HL-60/S4 treated with phorbol 12-myristate 13-acetate at 8.2 ng/mL for 4 days and 3 days (cell line): Measurements from ENCODE around the gene PRKCI.
"Not testable (repeated sequence)": the region's sequence is repeated elsewhere in the genome, so short reads cannot be mapped to it uniquely, and the experiment has no call there.

Experiments used
- in situ Hi-C: fragments of 300-500 bp; cut with MboI; formaldehyde crosslinking; loops from 2 replicates; pipeline ENCODE4 v1.15.0; 2022; ENCODE audit warnings: low sequenced_read_pairs

Gene PRKCI

DNA sequence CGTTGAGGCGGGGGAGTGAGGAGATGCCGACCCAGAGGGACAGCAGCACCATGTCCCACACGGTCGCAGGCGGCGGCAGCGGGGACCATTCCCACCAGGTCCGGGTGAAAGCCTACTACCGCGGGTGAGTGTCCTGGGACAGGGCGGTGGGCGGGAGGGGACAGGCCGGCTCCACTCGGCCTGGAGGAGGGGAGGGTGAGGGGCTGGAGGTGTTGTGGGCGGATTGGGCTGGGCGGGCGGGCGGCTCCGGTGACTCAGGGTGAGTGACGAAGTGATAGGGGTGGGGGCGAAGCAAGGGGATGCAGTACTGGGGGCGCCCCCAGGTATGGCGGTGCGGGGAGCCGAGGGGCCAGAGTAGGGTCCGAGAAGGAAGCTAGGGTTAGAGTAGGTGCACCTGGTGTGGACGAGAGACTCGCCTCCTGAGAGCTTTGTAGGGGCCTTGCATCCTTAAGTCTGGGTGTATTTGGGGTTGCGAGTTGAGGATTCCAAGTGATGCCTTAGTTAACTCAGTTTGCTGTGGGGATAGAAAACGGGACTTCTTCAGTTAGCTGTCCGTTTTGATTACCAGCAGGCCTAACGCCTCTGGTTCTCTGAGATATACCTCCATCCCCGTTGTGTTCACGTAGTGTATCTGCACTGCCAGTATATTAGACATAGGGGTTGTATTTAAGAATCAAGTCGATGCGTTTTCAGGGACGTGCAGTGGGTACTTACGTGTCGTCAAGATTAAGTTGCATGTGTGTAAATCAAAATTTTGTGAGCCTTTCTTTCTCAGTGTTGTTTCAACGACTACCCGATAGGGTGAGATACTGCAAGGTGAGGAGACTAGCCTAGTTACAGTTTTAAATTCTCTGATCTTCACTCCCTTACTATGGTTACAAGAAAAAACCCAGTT, 670 bp downstream of the PRKCI start:
- in situ Hi-C loops = no loop called here

DNA sequence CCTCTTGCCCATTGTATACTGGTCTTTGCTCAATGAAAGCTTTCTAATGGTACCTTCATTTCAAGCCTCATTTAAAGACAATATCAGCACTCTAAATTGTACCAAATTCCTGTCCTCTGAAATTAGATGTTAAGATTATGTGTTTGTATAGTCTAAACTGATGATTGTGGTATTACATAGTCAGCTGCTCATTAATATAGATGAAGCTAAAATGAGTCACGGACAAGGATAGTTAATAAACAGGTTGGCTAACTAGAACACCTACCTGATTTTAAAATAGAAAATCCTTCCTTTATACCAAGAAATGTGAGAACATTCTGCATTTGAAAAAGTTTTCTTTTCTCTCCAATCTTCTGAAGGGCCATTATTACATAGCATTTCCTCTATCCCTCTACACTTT, 2.9 kb downstream of the PRKCI start:
- in situ Hi-C loops = no loop called here

DNA sequence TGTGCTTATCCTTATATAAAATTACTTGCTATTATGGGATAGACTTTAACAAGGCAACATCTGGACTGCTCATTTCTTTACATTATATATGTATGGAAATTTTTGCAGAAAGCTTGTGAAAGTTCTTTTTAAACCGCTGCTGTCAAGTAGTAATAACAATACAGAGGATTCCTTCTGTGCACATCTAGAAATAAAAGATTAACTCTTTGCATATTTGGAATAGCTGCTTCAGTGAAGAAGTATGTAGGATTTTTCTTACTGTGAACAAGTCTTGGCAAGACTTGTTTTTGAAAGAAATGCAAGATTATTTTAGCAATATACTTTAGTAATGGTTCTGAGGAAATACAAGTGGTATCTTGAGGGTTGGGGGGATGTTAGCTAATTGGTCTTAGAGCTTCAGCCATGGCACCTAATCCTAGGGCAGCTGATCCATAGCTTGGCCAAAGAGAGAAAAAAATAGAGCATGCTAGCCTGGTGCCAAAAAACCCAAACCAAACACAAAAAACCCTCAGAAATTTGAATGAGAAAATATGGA, 4.3 kb downstream of the PRKCI start:
- in situ Hi-C loops = no loop called here

DNA sequence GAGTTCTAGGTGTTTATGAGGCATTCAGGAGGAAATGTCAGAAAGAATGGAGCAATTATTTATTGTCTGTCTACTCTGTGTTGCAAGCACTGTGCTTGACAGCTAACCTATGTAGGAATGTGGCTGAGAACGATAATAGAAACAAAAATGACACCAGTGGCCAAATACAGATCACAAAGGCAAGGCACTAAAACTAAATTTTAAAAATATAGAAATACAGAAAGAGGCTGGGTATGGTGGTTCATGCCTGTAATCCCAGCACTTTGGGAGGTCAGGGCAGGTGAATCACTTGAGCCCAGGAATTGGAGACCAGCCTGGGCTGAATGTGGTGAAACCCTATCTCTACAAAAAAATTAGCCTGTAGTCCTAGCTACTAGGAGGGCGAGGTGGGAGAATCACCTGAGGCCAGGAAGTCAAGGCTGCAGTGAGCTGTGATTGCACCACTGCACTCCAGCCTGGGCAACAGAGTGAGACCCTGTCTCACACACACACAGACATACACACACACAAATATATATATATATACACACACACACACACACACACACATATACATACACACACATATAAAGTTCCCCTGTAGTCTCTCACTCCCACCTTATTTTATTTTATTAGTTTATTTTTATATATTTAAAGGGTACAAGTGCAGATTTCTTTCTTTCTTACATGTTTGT, 6.0 kb downstream of the PRKCI start:
- in situ Hi-C loops = no loop called here

DNA sequence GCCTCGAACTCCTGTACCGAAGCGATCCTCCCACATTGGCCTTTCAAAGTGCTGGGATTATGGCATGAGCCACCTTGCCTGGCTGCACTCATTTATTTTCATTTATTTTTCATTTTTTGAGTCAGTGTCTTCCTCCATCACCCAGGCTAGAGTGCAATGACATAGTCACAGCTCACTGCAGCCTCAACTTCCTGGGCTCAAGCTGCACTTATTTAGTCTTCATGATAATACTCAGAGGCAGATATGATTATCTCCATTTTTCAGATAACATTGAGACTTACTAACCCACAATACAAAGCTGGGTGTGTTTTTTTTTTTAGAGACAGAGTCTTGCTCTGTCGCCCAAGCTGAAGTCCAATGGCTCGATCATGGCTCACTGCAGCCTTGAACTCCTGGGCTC, 10.0 kb downstream of the PRKCI start:
- in situ Hi-C loops = no loop called here

DNA sequence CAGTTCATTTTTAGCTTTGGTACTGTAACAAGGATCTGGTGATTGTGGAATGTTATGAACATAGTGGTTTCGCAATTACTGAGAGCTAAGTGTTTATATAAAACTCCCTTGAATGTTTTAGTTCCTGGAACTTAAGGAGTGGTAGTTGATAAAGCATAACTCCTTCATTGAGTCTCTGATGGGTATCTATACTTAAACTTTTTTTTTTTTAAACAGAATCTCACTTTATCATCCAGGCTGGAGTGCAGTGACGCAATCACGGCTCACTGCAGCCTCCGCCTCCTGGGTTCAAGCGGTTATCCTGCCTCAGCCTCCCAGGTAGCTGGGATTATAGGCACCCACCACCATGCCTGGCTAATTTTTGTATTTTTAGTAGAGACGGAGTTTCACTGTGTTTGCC, 11.3 kb downstream of the PRKCI start:
- in situ Hi-C loops = no loop called here

DNA sequence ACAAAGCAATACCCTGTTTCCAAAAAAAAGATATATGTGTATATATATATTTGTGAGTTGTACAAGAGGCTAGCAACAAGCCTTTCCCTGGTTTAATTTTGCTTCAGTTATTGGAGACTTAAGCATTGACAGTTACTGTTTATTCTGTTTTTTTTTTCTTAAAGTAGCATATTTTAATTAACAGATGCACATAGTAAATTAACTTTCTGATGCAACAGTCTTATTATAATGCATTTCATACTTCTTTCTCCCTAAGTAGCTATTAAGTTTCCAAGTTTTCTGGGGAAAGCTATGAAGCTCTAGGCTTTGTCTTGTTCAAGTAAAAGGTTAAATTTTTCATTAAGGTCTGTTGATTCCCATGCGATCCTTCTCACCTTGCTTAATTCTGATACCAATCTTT, 17.9 kb downstream of the PRKCI start:
- in situ Hi-C loops = no loop called here

DNA sequence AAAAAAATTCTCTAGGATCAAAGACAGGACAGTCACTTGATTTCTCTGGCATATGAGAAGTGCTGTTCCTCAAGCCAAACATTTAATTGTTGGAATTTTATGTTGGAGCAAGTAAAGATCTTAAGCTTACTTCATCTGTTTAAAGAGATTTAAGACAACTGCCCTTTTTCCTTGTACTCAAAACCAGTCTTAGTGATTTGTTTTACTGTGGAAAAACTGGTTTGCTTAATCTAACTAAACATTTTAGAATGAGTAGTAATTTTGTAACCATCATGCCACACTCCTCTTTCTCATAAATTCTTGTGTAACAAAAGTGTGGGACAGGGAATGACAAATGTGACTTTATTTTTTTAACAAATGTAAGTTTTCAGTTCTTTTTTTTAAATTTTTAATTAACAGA, 18.4 kb downstream of the PRKCI start:
- in situ Hi-C loops = no loop called here

DNA sequence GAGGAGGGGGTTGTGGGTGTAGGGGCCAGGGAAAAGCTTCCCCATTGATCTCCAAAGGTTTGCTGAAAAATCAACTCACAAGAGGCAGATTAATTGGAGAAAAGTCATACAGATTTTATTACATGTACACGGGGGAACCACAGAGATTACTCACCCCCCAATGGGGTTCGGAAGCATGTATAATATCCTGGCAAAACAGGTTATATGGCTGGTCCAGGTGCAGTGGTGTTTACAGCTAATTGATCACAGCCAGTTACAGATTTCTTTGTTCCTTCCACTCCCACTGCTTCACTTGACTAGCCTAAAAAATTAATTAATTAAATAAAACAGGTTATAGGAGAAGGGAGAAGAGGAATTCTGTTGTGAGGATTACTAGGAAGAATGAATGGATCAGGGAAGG, 22.4 kb downstream of the PRKCI start:
- in situ Hi-C loops = no loop called here

DNA sequence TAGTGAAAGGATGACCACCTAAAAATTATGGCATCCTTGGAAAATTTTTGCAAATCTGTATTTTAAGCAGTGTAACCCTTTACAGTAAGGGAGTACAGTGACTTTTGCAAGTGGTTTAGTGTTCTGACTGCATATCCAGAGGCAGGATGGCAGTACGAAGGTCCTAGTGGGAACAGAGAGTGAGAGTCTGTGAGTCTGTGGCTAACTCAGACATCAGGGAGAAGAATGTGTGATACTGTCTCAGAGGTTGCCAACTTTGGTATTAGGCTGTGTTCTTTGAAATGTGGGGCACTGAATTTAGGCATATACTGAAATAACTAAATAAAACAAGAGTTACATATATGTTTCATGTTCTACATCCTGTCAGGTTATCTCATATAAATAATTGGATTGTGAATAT, 25.7 kb downstream of the PRKCI start:
- in situ Hi-C loops = no loop called here

DNA sequence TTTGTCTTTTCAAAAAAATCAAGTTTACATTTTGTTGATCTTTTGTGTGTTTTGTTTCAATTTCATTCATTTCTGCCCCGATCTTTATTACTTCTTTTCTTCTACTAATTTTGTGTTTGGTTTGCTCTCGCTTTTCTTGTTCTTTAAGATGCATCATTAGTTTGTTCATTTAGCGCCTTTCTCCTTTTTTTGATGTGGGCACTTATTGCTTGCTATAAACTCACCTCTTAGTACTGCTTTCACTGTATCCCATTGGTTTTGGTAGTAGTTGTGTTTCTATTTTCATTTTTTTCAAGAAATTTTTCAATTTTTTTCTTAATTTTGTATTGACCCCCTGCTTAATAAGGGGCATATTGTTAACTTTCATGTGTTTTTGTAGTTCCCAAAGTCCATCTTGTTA, 34.4 kb downstream of the PRKCI start:
- in situ Hi-C loops = no loop called here

DNA sequence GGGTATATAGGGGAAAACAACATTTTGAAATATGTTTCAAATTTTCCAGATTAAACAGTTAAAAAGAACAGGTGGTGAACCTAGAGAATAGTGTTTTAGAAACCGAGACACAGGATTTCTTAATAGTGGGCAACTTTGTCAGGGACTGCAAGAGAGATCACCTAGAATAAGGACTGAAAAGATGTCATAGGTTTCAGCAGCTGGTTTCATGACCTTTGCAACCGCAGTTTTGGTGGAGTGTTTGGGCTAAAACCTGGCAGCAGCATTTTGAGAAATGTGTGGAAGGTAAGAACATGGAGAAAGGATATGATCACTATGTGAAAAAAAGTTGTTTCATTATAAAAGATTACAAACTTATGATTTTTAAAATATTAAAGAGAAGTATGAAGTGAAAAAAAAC, 34.9 kb downstream of the PRKCI start:
- in situ Hi-C loops = no loop called here

DNA sequence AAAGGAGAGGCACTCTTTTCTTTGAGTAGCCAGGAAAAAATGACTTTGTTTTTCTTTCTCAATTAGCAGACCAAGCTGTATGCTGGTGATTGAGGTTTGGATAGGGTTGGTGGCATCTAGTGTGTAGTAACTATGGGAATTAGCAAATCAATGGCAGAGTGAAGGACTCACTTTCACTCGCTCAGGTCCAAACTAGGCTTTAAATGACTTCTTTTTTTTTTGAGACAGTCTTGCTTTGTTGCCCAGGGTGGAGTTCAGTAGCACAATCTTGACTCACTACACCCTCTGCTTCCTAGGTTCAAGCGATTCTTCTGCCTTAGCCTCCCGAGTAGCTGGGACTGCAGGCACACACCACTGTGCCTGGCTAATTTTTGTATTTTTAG, 35.9 kb downstream of the PRKCI start:
- in situ Hi-C loops = no loop called here

DNA sequence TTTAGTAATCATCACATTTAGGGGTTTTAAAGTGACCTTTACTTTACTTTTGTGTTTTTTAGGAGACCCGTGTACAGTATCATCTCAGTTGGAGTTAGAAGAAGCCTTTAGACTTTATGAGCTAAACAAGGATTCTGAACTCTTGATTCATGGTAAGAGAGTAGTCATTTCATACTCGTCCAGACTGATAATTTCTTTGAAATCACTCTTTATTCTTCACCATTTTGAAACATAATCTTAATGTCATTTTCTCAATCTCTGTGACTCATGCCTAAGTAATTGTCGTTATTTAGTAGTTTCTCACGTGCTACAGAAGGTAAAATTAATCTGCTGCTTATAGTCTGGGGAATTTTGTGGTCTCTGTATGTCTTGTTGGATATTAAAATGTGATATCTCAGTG, 37.7 kb downstream of the PRKCI start:
- in situ Hi-C loops = no loop called here

DNA sequence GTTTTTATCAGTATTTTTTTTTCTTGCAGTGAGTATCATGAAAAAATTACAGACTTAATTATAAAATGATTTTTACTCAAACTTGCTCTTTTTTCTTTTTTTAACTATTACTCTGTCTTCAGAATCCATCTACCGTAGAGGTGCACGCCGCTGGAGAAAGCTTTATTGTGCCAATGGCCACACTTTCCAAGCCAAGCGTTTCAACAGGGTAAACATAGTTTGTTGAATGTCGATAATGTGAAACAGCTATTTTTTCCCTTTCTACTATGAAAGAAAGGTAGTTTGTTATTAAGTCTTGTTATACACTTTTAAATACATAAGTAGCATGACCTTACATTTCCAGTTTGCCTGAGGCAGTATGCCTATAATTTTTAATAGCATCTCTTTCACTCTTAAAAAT, 45.6 kb downstream of the PRKCI start:
- in situ Hi-C loops = no loop called here

DNA sequence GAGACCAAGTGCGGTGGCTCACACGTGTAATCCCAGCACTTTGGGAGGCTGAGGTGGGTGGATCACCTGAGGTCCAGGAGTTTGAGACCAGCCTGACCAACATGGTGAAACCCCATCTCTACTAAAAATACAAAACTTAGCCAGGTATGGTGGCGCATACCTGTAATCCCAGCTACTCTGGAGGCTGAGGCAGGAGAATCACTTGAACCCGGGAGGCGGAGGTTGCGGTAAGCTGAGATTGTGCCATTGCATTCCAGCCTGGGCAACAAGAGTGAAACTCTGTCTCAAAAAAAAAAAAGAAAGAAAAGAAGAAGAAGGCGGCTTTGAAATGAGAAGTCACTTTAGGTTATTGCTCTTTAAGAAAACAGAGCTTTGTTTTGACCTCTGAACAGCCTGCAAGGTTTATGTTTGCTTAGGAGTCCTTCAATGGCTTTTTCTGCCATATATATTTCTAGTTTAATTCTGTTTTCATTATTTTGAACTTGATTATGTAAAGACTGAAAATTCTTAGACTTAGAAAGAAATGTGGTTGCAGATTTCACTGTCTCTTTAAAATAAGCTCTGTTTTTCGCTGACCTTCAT, 47.5 kb downstream of the PRKCI start:
- in situ Hi-C loops = not testable (repeated sequence)

DNA sequence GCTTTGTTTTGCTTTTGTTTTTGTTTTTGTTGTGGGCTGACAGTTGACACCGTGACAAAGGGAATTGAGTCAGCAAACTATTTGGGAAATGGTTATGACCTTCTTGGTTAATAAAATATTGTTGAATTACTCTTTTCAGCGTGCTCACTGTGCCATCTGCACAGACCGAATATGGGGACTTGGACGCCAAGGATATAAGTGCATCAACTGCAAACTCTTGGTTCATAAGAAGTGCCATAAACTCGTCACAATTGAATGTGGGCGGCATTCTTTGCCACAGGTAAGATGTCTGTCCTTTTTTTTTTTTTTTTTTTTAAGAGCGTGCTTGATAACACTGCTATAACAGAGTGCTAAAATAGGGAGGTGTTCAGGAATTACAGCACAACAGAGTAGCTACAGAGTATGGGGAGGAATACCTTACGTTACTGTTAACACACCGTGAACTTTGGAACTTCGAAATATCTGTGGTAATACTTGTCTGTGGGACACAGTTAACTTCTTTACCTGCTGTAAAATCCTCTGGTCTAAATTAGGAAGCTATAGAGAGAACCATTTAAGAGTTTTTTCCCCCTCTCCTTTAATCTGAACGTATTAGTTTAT, 48.2 kb downstream of the PRKCI start:
- in situ Hi-C loops = no loop called here

DNA sequence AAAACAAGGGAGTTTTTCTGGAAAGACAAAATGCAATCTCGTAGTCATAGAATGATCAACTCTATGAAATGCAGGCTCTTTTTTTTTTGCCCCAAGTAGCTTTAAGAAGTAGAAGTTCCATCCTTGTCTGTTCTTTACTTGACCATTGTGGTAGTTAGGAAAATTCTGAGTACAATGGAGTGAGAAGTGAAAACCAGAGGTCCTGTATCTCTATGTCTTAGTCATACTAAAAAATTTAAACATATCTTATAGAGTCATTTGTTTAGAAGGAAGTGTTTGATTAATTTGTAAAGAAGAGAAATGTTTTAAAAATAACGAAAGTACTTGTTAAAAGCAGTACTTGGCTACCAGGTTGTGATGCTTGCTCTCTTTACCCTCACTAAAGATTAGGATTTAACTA, 52.4 kb downstream of the PRKCI start:
- in situ Hi-C loops = no loop called here

DNA sequence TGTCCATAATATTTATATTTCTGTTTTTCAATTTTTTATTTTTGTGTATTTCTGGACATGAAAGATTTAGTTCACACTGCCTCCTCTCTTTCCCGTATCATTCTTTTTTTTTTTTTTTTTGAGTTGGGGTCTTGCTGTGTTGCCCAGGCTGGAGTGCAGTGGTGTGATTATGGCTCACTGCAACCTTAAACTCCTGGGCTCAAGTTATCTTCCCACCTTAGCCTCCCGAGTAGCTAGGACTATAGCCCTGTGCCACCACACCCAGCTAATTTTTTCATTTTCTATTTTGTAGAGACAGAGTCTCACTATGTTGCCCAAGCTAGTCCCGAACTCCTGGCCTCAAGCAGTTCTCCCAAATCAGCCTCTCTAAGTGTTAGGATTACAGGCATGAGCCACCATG, 53.6 kb downstream of the PRKCI start:
- in situ Hi-C loops = no loop called here

DNA sequence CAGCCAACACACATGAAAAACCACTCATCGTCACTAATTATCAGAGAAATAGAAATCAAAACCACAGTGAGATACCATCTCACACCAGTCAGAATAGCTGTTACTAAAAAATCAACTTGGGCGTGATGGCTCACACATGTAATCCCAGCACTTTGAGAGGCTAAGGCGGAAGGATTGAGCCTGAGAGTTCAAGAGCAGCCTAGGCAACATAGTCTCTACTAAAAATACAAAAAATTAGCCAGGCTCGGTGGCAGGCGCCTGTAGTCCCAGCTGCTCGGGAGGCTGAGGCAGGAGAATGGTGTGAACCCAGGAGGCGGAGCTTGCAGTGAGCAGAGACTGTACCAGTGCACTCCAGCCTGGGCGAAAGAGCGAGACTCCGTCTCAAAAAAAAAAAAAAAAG, 55.1 kb downstream of the PRKCI start:
- in situ Hi-C loops = not testable (repeated sequence)

DNA sequence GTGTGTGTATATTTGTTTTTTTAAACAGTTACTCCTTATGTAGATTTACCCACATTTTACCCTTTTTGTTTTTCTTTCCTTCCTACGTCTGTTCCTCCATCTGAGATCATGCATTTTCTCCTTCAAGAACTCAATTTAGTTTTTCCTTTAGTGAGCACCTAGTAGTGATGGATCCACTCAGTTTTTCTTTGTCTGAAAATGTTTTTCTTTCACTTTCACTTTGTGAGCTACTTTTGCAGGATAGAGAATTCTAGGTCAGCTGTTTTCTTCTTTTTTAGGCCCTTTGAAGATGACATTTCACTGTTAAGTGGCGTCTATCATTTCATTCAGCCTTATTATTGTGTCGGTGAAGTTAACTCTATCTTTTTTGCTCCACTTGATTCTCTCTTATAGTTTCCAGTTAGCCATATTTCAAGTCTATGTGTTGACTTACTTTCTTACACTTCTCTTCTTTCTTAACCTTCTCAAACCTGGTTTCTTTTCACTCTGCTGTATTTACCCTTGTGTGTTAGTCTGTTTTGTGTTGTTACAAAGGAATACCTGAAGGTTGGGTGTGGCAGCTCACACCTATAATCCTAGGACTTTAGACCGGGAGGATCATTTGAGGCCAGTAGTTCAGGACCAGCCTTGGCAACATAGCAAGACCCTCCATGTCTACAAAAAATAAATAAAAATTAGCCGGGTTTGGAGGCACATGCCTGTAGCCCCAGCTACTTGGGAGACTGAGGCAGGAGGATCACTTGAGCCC, 55.8 kb downstream of the PRKCI start:
- in situ Hi-C loops = no loop called here
